Endometrium (tissue), 2 donors: ENCODE data around the gene GRIN3B.
"Not testable (repeated sequence)": the region's sequence is repeated elsewhere in the genome, so short reads cannot be mapped to it uniquely, and the experiment has no call there.

Experiments used
- FAIRE-seq: peaks from 2 replicates; lab custom pipeline; 2012; peaks lifted over from hg19 to GRCh38; lab: Jason Lieb, UNC
- donor health status: control.
- donor health status: control.

GRIN3B gene

DNA sequence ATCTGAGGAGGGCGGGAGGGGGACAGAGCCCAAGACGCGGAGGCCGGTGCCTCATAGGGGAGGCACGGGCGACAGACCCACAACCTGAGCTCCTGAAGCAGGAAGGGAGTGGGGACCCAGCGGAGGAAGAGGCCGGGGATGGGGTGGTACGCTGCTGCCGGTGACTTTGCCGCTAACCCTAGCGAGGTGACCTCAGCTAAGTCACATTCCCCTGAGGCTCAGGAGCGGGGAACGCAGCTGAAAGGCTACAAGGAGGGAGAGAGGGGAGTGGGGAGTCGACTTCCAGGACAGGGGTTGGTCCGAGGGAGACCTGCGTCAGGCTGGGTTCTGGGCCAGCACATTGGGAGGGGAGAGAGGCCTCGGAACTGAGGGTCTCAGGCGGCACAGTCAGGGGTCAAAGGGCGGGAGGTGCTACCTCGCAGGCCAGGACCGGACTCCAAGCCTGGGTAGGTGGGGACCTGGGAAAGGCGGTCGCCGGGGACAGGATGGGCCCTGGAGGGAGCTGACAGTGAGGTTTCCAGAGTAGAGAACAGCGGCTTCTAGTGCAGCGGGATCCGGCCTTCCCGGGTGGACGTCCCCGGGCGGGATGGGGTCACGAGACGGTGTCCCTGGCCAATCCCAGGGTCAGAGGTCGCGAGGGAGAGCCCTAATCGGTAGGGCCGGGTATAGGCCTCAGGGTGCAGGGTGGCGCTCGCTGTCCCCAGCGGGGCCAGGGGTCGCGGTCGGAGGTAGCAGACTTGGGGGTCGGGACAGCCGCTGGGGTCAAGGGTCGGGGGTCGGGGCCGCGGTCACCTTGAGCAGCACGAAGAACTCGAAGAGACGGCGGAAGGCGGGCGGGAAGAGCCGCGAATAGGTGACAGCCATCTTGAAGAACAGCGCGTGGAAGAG is 20.0 kb downstream of the GRIN3B start:
- FAIRE-seq, result no peak

DNA sequence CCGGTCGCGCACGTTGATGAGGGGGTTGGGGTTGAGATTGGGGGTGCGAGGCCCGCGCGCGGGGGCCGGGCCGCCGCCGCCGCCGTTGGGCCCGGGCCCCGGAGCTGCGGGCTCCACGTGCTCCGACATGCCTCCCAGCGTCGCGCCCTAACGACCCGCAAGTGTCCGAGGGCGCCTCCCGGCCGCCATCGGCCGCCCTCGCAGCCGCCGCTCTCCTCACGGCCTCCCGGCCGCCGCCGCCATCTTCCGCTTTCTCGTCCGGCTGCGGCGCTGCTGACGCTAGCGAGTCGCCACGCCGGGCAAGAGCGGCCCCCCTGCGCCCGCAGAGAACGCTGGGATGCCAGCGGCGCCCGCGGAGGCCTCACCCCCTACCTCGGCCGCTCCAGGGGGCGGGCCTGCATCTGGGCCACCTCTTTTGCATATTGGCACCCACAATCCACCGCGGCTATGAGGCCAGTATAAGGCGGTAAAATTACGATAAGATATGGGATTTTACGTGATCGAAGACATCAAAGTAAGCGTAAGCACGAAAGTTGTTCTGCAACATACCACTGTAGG is 20.7 kb downstream of the GRIN3B start, which contains the start of gene TMEM259:
Gene TMEM259, minus strand, starts transcription at position 256 of the 558 bp plus-strand sequence. Its CDS starts 127 bp downstream, at position 129.
- FAIRE-seq, result no peak

DNA sequence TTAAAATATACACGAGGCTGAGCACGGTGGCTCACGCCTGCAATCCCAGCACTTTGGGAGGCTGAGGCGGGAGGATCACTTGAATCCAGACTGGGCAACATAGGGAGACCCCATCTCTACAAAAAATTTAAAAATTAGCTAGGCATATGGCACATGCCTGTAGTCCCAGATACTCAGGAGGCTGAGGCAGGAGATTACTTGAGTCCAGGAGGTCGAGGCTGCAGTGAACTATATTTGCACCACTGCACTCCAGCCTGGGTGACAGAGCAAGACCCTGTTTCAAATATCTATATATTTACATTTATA is 23.6 kb downstream of the GRIN3B start:
- not testable (repeated sequence) for FAIRE-seq

DNA sequence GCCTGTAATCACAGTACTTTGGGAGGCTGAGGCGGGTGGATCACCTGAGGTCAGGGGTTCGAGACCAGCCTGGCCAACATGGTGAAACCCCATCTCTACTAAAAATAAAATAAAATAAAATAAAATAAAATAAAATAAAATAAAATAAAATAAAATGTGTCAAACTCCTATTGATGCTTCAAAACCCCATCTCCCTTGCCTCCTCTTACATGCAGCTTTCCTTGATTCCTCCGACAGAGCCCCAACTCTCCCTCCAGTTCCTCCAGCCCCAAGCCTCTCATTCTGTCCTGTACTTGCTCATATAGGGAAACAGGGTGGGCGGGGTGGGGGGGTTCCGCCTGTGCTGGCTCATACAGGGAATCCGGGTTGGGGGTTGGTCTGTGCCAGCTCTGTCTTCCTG is 24.9 kb downstream of the GRIN3B start:
- FAIRE-seq, result not testable (repeated sequence)

DNA sequence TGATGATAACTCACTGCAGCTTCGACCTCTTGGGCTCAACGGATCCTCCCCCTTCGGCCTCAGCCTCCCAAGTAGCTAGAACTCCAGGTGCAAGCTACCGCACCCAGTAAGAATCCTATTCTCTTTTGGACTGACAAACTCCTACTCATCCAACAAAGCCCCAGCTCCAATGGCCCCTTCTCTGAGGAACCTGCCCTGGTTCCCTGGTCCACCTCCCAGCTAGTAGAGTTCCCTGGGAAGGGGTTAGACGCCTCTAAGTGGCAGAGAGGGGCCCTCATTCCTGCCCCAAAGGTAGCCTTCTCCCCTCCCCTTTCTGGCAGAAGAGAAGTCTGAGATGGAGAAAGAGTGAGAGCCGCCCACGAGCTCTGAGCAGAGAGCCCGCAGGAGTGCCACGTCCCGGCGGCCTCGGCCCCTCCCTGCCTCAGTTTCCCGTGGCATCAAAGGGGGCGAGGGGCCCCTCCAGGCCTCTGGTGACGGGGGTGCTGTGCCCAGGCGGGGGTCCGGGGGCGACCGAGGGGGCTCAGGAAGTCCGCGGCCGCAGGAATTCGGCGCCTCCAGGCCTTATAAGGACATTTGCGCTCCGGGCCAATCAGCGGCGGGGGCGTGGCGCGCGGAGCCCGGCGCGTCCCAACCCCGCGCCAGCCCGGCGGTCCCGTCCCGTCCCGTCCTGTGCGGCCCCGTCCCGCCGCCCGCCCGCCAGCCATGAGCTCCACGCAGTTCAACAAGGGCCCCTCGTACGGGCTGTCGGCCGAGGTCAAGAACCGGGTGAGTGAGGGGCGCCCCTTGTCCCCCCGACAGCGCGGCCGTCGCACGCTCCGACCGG is 26.0 kb downstream of the GRIN3B start, which contains the start of gene CNN2:
Gene CNN2, plus strand, starts transcription at position 649 of the 823 bp plus-strand sequence. Its CDS starts 54 bp downstream, at position 703.
- FAIRE-seq, result no peak

DNA sequence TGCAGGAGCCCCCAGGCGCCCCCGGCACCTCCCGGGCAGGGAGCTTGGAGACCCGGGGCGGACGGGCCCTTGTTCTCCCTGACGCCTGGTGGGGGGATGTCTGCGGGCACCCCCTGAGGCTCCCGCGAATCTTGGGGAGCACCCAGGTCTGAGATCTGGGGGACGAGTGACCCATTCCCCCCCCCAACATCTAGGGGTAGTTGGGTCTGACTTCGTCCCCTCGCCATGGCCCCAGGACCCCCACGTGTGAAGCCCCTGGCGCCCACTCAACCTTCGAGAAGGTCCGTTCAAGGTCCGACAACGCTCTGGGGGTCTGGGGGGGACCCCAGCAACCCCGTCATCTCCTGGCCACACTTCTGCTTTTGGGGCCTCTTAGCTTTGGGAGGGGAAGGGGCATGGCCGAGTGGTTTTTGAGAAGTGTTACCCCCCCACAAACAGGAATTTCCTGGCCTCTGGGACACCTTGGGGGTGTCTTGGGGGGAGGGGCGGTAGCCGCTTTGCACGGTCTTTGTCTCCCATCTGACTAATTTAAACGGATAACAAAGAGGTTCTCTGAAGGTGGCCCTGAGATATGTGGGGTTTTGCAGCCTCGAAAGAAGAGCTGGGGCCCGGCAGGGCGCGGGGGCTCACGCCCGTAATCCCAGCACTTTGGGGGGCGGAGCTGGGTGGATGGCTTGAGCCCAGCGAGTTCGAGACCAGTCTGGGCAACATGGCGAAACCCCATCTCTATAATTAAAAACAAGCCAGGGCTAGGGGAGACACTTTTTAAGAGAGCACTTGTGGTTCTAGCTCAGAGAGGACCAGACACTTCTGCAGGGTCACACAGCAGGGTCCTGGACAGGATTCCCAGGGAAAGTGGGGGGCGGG is 26.8 kb downstream of the GRIN3B start:
- no peak for FAIRE-seq

DNA sequence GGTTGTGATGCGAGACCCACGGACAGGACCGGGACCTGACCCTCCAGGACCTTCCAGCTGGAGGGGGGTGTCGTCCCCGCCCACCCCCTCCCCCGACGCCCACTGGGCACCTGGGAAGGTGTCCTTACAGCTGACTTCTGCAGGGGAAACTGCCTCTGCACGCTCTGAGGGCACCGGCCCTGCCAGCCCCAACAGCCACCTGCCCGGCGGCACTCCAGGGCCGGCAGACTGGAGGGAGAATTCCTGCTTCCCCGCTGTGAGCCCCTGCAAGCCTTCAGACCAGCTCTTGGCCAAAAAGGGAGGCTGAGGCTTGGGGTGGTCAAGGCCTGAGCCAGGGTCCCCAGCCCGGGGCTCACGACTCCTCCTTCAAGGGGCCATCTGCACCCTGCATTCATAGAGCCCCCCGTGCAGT is 27.4 kb downstream of the GRIN3B start:
- no peak for FAIRE-seq

DNA sequence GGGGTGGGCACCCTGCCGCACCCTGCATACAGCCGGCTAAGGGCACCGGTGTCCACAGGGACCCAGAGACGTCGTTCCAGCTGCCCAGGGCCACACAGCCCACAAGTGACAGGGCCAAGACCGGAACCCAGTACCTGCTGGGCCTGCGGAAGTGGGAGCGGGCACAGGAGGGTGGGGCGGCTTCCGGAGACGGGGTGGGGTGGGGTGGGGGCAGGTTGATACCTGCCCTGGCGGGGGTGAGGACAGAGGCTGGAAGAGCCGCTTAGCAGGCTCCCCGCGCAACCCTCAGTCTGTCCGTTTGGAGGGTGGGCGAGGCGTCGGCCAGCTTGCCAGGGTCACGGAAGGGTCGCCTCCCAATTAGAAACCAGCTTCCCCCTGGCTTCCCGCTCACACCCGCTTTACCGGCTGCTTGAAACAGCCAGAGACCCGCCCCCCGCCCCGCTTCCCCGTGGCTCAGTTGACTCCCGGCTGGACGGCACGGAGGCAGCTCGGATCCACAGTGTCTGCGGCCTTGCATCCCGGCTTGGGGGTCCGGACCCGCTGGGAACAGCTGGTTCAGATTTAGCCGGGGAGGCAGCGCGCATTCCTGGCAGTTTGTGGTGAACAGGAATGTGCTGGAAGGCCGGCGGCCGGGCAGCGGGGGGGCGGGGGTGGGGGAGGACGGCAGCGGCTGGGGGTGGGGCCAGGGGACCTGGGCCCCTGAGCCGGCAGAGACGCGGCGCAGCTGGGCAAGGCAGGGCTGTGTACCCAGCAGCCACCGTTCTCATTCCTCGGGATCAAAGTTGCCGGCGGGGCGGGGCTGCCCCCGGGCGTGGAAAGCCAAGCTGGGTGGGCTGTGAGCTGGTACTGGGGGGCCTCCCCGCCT is 28.1 kb downstream of the GRIN3B start:
- FAIRE-seq, result no peak

DNA sequence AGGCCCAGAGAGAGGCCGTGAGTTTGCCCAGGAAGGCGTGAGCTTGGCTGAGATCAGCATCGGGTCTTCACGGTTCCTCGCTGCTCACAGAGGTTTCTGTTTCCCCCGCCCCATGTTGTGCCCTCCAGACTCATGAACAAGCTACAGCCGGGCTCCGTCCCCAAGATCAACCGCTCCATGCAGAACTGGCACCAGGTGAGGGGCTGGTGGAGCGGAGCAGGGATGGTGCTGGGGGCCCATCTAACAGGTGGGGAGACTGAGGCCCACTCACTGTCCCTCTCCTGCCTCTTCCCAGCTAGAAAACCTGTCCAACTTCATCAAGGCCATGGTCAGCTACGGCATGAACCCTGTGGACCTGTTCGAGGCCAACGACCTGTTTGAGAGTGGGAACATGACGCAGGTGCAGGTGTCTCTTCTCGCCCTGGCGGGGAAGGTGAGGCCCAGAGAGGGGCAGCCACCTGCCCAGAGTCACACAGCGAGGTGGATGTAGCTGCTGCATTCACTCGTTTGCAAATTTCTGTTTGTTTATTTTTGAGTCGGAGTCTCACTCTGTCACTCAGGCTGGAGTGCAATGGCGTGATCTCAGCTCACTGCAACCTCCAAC is 32.1 kb downstream of the GRIN3B start:
- no peak for FAIRE-seq

DNA sequence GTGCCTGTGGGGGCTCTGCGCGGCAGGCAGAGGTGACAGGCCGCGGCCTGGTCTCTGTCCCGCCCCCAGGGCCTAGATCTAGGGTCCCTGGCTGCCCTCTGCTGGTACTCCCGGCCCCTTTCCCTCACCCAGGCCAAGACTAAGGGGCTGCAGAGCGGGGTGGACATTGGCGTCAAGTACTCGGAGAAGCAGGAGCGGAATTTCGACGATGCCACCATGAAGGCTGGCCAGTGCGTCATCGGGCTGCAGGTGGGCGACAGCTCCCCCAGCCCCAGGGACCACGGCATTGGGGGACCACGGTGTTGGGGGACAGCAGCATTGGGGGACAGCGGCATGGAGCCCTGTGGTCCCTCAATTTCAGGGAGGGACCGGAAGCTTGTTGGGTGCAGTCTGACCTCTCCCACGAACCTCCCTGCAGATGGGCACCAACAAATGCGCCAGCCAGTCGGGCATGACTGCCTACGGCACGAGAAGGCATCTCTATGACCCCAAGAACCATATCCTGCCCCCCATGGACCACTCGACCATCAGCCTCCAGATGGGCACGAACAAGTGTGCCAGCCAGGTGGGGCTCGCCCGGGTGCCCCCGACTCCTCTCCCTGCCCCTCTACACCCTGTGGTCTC is 35.9 kb downstream of the GRIN3B start:
- no peak for FAIRE-seq

DNA sequence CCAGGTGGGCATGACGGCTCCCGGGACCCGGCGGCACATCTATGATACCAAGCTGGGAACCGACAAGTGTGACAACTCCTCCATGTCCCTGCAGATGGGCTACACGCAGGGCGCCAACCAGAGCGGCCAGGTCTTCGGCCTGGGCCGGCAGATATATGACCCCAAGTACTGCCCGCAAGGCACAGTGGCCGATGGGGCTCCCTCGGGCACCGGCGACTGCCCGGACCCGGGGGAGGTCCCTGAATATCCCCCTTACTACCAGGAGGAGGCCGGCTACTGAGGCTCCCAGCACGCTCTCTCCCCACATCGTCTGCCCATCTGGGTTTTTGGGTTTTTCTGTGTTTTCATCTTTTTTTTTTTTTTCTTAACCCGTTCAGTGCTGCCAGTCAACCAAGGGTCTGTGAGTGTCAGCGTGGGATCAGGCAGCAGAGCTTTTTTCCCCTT is 37.4 kb downstream of the GRIN3B start:
- FAIRE-seq, result no peak

DNA sequence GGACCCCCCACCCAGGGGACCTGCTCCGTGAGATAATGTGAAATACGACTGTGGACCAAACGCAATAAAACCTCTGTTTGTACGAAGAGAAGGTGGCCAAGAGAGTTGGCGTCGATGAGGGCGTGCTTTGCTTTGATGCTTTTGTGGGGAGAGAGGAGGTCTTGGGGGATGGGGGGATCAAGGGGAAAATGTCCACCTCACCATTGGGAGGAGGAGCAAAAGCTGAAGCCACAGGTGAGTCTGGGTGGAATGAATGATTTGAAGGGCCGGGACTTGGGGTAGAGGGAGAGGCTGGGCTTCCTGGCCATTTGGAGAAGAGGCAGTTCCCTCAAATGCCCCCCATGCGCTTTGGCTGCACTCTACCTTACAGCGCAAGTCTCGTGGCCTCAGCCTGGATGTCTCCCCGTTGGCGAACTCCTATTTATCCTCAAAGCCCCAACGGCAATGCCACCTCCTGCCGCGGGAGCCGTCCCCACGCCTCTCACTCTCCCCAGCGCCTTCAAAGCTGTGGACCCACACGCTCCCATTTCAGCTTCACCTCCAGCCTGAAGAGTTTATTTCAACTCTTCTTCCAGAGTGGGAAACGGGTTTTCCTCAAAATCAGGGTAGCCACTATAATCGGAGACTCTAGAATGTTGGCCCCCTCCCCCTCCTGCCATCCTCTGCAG is 38.9 kb downstream of the GRIN3B start:
- FAIRE-seq, result no peak

DNA sequence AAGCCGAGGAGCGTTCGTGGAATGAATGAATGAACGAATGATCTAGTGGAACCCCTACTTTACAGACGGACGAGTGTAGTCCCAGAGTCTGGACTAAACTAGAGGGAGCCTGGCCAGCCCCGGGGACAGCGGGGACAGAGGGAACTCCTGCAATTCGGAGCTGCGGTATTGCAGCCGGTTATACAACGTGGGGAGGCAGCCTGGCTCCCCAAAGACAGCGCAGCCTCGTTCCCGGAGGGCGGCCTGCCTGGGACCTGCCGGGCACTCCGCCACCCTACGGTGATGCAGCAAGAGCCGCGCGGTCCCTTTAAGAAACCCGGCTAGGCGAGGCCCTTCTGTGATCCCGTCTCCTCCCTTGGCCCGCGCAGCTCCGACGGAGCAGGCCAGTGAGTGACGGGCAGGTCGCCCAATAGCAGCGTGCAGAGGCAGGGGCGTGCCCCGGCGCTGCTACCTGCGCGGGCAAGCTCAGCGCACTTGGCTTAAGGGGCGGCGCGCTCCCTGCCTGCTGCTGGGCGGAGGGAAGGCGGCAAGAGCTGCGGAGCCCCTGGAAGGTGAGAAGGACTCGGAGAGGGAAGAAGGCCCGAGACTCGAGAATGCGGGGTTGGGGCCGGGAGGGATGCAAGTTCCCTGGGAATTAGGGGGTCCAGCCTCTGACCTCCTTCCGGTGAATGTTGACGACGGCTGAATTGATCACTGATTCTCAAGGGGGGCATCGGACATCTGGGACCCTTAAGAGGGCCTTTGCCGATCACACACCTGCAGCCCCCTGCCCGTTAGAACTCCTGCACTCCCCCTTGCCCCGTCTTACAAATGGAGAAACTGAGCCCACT is 39.6 kb downstream of the GRIN3B start, which contains the start of gene ABCA7:
Gene ABCA7, plus strand, starts transcription at position 462 of the 830 bp plus-strand sequence. CDS start 1,255 bp downstream, outside the sequence.
- FAIRE-seq, result peak; percentile 39

DNA sequence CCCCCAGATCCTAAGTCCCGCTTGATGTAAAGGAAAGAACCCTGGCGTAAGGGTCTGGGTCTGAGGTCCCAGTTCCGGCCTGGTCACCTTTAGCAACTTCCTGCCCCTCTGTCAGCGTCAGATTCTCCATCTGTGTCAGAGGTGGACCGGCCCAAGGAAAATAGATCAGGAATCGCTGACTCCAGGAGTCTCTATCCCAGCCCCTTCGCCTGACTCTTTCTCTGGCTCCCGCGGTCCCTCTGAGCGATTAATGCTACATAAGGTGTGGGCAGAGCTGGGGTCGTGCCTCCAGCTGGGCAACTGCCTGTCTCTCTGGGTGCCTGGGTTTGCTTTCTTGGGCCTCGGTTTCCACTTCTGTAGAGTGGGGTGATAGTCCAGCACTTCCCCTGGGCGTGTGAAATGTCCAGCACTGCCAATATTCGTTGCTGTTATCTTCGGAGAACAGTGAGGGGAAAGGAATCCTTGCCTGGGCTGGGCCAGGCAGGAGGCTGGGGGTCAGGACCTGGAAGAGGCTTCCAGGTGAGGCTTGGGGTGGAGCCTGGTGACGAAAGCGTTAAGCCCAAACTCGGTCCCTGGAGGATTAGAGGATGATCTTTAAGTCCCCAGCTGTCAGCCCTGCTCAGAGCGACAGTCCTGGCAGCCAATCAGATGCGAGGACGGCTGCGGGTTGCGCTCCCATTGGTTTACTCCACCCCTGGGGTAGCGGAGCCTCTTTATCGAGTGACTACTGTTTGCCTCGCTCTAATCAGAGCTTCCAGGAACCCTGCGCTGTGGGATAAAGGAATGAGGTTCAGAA is 40.5 kb downstream of the GRIN3B start:
- no peak for FAIRE-seq

DNA sequence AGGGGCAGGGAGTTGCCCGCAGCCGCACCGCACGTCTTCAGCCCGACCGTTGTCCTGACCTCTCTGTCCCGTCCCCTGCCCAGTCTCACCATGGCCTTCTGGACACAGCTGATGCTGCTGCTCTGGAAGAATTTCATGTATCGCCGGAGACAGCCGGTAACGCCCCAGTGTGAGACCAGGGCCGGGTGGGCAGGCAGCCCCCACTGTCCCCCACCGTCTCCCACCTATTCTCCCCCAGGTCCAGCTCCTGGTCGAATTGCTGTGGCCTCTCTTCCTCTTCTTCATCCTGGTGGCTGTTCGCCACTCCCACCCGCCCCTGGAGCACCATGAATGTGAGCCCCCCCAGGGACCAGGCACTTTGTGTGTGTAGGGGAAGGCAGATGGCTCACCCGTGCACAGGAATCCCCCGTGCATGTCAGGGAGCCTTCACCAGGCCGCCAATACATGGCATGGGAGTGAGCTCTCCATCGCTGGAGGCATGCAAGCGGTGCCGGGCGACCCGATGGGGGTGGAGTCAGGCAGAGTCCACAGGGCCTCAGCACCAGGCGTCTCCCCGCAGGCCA is 41.1 kb downstream of the GRIN3B start:
- no peak for FAIRE-seq

DNA sequence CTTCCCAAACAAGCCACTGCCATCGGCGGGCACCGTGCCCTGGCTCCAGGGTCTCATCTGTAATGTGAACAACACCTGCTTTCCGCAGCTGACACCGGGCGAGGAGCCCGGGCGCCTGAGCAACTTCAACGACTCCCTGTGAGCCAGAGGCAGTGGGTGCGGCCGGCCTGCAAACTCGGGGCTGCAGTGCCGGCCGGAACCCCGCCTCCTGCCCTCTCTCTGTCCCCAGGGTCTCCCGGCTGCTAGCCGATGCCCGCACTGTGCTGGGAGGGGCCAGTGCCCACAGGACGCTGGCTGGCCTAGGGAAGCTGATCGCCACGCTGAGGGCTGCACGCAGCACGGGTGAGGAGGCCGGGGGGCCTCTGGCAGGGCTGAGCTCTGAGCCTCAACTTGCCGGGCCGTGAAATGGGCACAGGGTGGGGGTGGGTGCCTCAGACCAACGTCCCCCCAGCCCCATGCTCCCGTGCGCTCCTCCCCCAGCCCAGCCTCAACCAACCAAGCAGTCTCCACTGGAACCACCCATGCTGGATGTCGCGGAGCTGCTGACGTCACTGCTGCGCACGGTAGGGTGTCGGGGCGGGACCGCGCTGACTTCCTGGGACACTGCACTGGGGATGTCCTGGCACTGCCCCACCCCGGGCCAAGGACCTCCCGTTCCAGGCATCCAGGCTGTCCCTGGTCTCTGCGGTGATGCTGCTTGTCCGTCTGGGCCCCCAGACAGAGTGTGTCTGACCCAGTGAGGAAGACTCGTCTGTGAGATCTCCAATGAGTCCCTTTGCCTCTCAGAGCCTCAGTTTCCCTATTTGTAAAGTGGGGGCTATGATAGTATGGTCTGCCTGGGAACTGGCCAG is 41.8 kb downstream of the GRIN3B start:
- FAIRE-seq, result no peak
